Sigmoid colon (tissue), 4 donors: ENCODE measurements around the gene PCYT1A.

Experiments used
- EP300 ChIP-seq, 4 donors: sonication (generic); formaldehyde crosslinking; IDR thresholded peaks; one replicate each; pipeline ENCODE4 v1.6.1; 2017; ENCODE audit warnings: antibody characterized with exemption in 4 of 4
- POLR2A ChIP-seq, 2 donors: fragments of 450-650 bp; IDR thresholded peaks; one replicate each; pipeline ENCODE4 v1.6.1; 2016; ENCODE audit warnings: antibody characterized with exemption in 2 of 2, mild to moderate bottlenecking in 2 of 2, moderate library complexity in 2 of 2
- POLR2AphosphoS5 ChIP-seq, 4 donors: sonication (generic); formaldehyde crosslinking; IDR thresholded peaks; one replicate each; pipeline ENCODE4 v1.6.1; 2017; ENCODE audit warnings: antibody characterized with exemption in 4 of 4
- TF ChIP-seq, protein P1 (sequence below), 4 experiments: fragments of 450-650 bp in 3 of 4; fragments of 200-600 bp in 1 of 4; IDR thresholded peaks; one replicate each; pipeline ENCODE4 v1.5.1; 2016 to 2019; ENCODE audit warnings: antibody characterized with exemption in 4 of 4, mild to moderate bottlenecking in 3 of 4, moderate library complexity in 2 of 4

DNA sequence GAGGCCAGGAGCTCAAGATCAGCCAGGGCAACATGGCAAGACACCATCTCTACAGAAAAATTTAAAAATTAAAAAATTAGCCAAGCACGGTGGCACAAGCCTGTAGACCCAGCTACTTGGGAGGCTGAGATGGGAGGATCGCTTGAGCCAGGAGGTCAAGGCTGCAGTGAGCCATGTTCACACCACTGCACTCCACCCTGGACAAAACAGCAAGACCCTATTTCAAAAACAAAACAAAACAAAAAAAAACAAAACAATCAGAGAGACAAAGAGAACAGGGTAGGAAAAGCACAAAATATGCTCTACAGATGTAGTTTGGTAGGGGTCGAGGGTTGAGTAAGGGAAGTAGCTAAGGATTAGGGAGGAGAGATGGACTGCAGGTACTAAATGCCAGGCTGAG is 27.1 kb upstream of the PCYT1A start:
- TF ChIP-seq, protein P1, sequence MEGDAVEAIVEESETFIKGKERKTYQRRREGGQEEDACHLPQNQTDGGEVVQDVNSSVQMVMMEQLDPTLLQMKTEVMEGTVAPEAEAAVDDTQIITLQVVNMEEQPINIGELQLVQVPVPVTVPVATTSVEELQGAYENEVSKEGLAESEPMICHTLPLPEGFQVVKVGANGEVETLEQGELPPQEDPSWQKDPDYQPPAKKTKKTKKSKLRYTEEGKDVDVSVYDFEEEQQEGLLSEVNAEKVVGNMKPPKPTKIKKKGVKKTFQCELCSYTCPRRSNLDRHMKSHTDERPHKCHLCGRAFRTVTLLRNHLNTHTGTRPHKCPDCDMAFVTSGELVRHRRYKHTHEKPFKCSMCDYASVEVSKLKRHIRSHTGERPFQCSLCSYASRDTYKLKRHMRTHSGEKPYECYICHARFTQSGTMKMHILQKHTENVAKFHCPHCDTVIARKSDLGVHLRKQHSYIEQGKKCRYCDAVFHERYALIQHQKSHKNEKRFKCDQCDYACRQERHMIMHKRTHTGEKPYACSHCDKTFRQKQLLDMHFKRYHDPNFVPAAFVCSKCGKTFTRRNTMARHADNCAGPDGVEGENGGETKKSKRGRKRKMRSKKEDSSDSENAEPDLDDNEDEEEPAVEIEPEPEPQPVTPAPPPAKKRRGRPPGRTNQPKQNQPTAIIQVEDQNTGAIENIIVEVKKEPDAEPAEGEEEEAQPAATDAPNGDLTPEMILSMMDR (IDR thresholded peaks at IDR 0.05): no peak
- TF ChIP-seq POLR2AphosphoS5 (IDR thresholded peaks at IDR 0.05): no peak
- TF ChIP-seq POLR2A (IDR thresholded peaks at IDR 0.05): no peak
- TF ChIP-seq EP300 (IDR thresholded peaks at IDR 0.05): no peak
